ENCODE data around the gene PAH. TPM values are rescaled to one million over a fixed set of nuclear protein-coding genes. Genes with fewer than 3 reads are reported as not detected.

The PAH gene
- total RNA-seq, 2 donors from 2014 or later, result 7.3 to 39.6 TPM

- TF ChIP-seq, protein P1, sequence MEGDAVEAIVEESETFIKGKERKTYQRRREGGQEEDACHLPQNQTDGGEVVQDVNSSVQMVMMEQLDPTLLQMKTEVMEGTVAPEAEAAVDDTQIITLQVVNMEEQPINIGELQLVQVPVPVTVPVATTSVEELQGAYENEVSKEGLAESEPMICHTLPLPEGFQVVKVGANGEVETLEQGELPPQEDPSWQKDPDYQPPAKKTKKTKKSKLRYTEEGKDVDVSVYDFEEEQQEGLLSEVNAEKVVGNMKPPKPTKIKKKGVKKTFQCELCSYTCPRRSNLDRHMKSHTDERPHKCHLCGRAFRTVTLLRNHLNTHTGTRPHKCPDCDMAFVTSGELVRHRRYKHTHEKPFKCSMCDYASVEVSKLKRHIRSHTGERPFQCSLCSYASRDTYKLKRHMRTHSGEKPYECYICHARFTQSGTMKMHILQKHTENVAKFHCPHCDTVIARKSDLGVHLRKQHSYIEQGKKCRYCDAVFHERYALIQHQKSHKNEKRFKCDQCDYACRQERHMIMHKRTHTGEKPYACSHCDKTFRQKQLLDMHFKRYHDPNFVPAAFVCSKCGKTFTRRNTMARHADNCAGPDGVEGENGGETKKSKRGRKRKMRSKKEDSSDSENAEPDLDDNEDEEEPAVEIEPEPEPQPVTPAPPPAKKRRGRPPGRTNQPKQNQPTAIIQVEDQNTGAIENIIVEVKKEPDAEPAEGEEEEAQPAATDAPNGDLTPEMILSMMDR (IDR thresholded peaks at IDR 0.05), result no peak
- TF ChIP-seq POLR2A (IDR thresholded peaks at IDR 0.05), result no peak
- Histone ChIP-seq H3K4me3 (no peak overlapping the region), H3K36me3 (replicated peaks in 1 of 2; ENCODE audit: insufficient read depth in 1 of 2, low read depth in 2 of 2) (no peaks in the 10 kb centered on the region), H3K4me1 (no peaks in the 10 kb centered on the region), H3K9me3 (no peaks in the 10 kb centered on the region), H3K27ac (no peak overlapping the region), H3K27me3 (no peaks in the 10 kb centered on the region)
- 79 to 86% methylated on average over 6 of the region's 6 CpGs for WGBS, 2 donors
- intact Hi-C loops (cut with DNase I), result no loop called here
- ATAC-seq, result no peak
- DNase-seq, result no peak
These were observed 51.0 kb downstream of the PAH start for GRCh38 chr12:102865821-102866615.

DNA sequence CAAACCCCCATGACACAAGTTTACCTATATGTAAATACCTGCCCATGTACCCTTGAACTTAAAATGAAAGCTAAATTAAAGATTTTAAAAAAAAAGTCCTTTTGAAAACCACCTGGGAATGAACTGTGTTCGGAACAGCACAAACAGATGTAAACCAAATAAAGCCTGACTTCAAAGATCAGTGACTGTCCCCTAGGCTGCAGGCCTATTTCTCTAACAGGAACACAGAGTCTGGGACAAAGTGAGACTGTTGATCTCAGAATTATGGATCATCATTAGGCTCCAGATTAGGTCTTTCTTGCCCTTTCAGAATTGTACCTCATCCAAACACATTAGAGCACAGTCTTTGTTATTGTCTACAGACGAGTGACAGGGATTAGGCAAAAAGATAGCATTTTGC lies 54.6 kb downstream of the PAH start:
- no peak for TF ChIP-seq POLR2A (IDR thresholded peaks at IDR 0.05)
- TF ChIP-seq, protein P1 (IDR thresholded peaks at IDR 0.05), result no peak
- 60% methylated on average over 2 of the region's 2 CpGs for WGBS, 2 donors
- H3K27me3 ChIP-seq, result no peaks in the 10 kb centered on the region
- H3K36me3 ChIP-seq (replicated peaks in 1 of 2; ENCODE audit: insufficient read depth in 1 of 2, low read depth in 2 of 2), result no peaks in the 10 kb centered on the region
- intact Hi-C loops (cut with DNase I), result no loop called here
- DNase-seq (no peak), ATAC-seq (no peak)
- no peaks in the 10 kb centered on the region for H3K4me1 ChIP-seq
- no peak overlapping the region for H3K4me3 ChIP-seq
- no peaks in the 10 kb centered on the region for H3K9me3 ChIP-seq
- H3K27ac ChIP-seq, result no peak overlapping the region

GRCh38 chr12:102851246-102851645 lies 65.8 kb downstream of the PAH start:
- no peaks in the 10 kb centered on the region for H3K9me3 ChIP-seq
- no peak overlapping the region for H3K27ac ChIP-seq
- intact Hi-C loops (cut with DNase I), result no loop called here
- no peaks in the 10 kb centered on the region for H3K36me3 ChIP-seq (replicated peaks in 1 of 2; ENCODE audit: insufficient read depth in 1 of 2, low read depth in 2 of 2)
- no peaks in the 10 kb centered on the region for H3K27me3 ChIP-seq
- no peak for TF ChIP-seq POLR2A (IDR thresholded peaks at IDR 0.05)
- TF ChIP-seq, protein P1 (IDR thresholded peaks at IDR 0.05), result no peak
- H3K4me1 ChIP-seq, result no peaks in the 10 kb centered on the region
- no peak for ATAC-seq
- DNase-seq, result no peak
- WGBS, 2 donors, result 75 to 83% methylated on average over 2 of the region's 2 CpGs
- H3K4me3 ChIP-seq, result no peak overlapping the region

- H3K9me3 ChIP-seq, result no peaks in the 10 kb centered on the region
- no peak overlapping the region for H3K27ac ChIP-seq
- 41 to 60% methylated on average over 4 of the region's 4 CpGs for WGBS, 2 donors
- no peak overlapping the region for H3K4me3 ChIP-seq
- TF ChIP-seq, protein P1 (IDR thresholded peaks at IDR 0.05), result no peak
- TF ChIP-seq POLR2A (IDR thresholded peaks at IDR 0.05), result no peak
- ATAC-seq, result no peak
- H3K36me3 ChIP-seq (replicated peaks in 1 of 2; ENCODE audit: insufficient read depth in 1 of 2, low read depth in 2 of 2), result no peaks in the 10 kb centered on the region
- DNase-seq, result no peak
- no peaks in the 10 kb centered on the region for H3K27me3 ChIP-seq
- H3K4me1 ChIP-seq, result no peaks in the 10 kb centered on the region
- intact Hi-C loops (cut with DNase I), result no loop called here
These were observed 67.2 kb downstream of the PAH start for GRCh38 chr12:102849722-102850447.

All from body of pancreas (tissue), 4 donors.